Osteoblast (primary cell): ENCODE measurements around the gene MRPS35. TPM values are rescaled to one million over a fixed set of nuclear protein-coding genes. Genes with fewer than 3 reads are reported as not detected.

ENCODE experiments used
- DNase-seq: peaks from one replicate; pipeline ENCODE4 v3.0.0; 2011; ENCODE audit warnings: low spot score, mixed read lengths; ENCODE audit not compliant: insufficient read length; ENCODE audit errors: missing footprints
- H2AFZ ChIP-seq: 2 replicates; pipeline ENCODE4 v1.6.0; 2011; ENCODE audit warnings: mild to moderate bottlenecking, low read length
- H3K27ac ChIP-seq: 2 replicates; pipeline ENCODE4 v1.5.1; 2011; ENCODE audit warnings: mild to moderate bottlenecking, low read depth, low read length, moderate library complexity
- H3K27me3 ChIP-seq: 2 replicates; pipeline ENCODE4 v1.6.0; 2012; ENCODE audit warnings: mild to moderate bottlenecking, control low read depth, inconsistent platforms, low read length, moderate library complexity; ENCODE audit not compliant: insufficient read depth
- H3K36me3 ChIP-seq: 2 replicates; pipeline ENCODE4 v1.5.1; 2011; ENCODE audit warnings: mild to moderate bottlenecking, low read length, control low read depth, moderate library complexity; ENCODE audit not compliant: insufficient read depth
- H3K4me1 ChIP-seq: 2 replicates; pipeline ENCODE4 v1.5.1; 2011; ENCODE audit warnings: mild to moderate bottlenecking, low read length, control low read depth, moderate library complexity; ENCODE audit not compliant: insufficient read depth
- H3K4me2 ChIP-seq: 2 replicates; pipeline ENCODE4 v1.6.0; 2011; ENCODE audit warnings: mild to moderate bottlenecking, low read length; ENCODE audit not compliant: insufficient read depth
- H3K4me3 ChIP-seq: fragments of 200-600 bp; sonication (generic); 3 replicates; pipeline ENCODE4 v1.5.1; 2012; ENCODE audit warnings: mild to moderate bottlenecking, low read length, inconsistent platforms; ENCODE audit not compliant: insufficient read depth
- H3K79me2 ChIP-seq: 2 replicates; pipeline ENCODE4 v1.6.0; 2012; ENCODE audit warnings: mild to moderate bottlenecking, low read length, control low read depth, inconsistent platforms; ENCODE audit not compliant: insufficient read depth
- H3K9me3 ChIP-seq: 2 replicates; pipeline ENCODE4 v1.5.1; 2011; ENCODE audit warnings: low read depth, low read length, control low read depth
- H4K20me1 ChIP-seq: 2 replicates; pipeline ENCODE4 v1.6.0; 2012; ENCODE audit warnings: mild to moderate bottlenecking, low read length, control low read depth; ENCODE audit not compliant: insufficient read depth
- CTCF ChIP-seq: IDR thresholded peaks from 2 replicates; pipeline ENCODE4 v1.5.1; 2011; ENCODE audit warnings: mild to moderate bottlenecking, low read depth, low read length, moderate library complexity; ENCODE audit errors: extremely low read depth
- total RNA-seq: library from RNA; depleted of rRNA; stranded (reverse); fragments of >200 nt; gene quantifications from 2 replicates; pipeline ENCODE4 v1.2.3, GENCODE V29; 2012

MRPS35 gene
- total RNA-seq, 1 donor = 53.9 TPM

- Histone ChIP-seq H3K4me2 (no peak overlapping the region), H3K27me3 (no peaks in the 10 kb centered on the region), H3K79me2 (peaks cover 9% of the 10 kb centered on the region), H4K20me1 (no peaks in the 10 kb centered on the region), H3K9me3 (no peaks in the 10 kb centered on the region), H3K36me3 (peaks cover 57% of the 10 kb centered on the region), H3K4me1 (no peaks in the 10 kb centered on the region), H3K27ac (no peak overlapping the region), H2AFZ (no peak overlapping the region), H3K4me3 (no peak overlapping the region)
- no peak for DNase-seq
- no peak for TF ChIP-seq CTCF
Observed at GRCh38 chr12:27796128-27796527, 85.5 kb downstream of the MRPS35 start.

GRCh38 chr12:27797301-27798025 lies 86.8 kb downstream of the MRPS35 start:
- no peak overlapping the region for H3K4me3 ChIP-seq
- no peak overlapping the region for H3K27ac ChIP-seq
- no peak for TF ChIP-seq CTCF
- no peaks in the 10 kb centered on the region for H4K20me1 ChIP-seq
- no peaks in the 10 kb centered on the region for H3K9me3 ChIP-seq
- no peak for DNase-seq
- H3K36me3 ChIP-seq = peaks cover 45% of the 10 kb centered on the region
- no peaks in the 10 kb centered on the region for H3K4me1 ChIP-seq
- no peaks in the 10 kb centered on the region for H3K27me3 ChIP-seq
- H2AFZ ChIP-seq = no peak overlapping the region
- H3K4me2 ChIP-seq = no peak overlapping the region
- H3K79me2 ChIP-seq = no peaks in the 10 kb centered on the region

- DNase-seq = no peak
- H3K9me3 ChIP-seq = no peaks in the 10 kb centered on the region
- H2AFZ ChIP-seq = no peak overlapping the region
- no peak overlapping the region for H3K4me2 ChIP-seq
- no peaks in the 10 kb centered on the region for H3K27me3 ChIP-seq
- H4K20me1 ChIP-seq = no peaks in the 10 kb centered on the region
- no peaks in the 10 kb centered on the region for H3K4me1 ChIP-seq
- H3K79me2 ChIP-seq = no peaks in the 10 kb centered on the region
- H3K36me3 ChIP-seq = peaks cover 36% of the 10 kb centered on the region
- no peak overlapping the region for H3K4me3 ChIP-seq
- no peak for TF ChIP-seq CTCF
- H3K27ac ChIP-seq = no peak overlapping the region
Observed at GRCh38 chr12:27800819-27801218, 90.2 kb downstream of the MRPS35 start.

- Histone ChIP-seq H3K36me3 (peaks cover 33% of the 10 kb centered on the region), H4K20me1 (no peaks in the 10 kb centered on the region), H3K27ac (no peak overlapping the region), H3K4me3 (no peak overlapping the region), H2AFZ (no peak overlapping the region), H3K79me2 (no peaks in the 10 kb centered on the region), H3K4me2 (no peak overlapping the region), H3K4me1 (no peaks in the 10 kb centered on the region), H3K27me3 (no peaks in the 10 kb centered on the region), H3K9me3 (no peaks in the 10 kb centered on the region)
- DNase-seq = no peak
- no peak for TF ChIP-seq CTCF
Observed at GRCh38 chr12:27801630-27802029, 91.0 kb downstream of the MRPS35 start.
